H1 (cell line): ENCODE data around the gene CXADR. TPM values are rescaled to one million over a fixed set of nuclear protein-coding genes. Genes with fewer than 3 reads are reported as not detected.

Experiments
- CBX8 ChIP-seq: fragments of 300-800, 300-1000 bp; sonication (generic); IDR thresholded peaks from 2 replicates; pipeline ENCODE4 v1.7.1; 2016; ENCODE audit warnings: low read depth, low read length, borderline replicate concordance
- FOSL1 ChIP-seq: IDR thresholded peaks from 2 replicates; pipeline ENCODE4 v1.6.1; 2011; ENCODE audit warnings: mild to moderate bottlenecking, low read depth, low read length, moderate library complexity; ENCODE audit not compliant: insufficient read depth
- KDM4A ChIP-seq: IDR thresholded peaks from one replicate; pipeline ENCODE4 v1.7.1; 2012; ENCODE audit warnings: low read depth, mild to moderate bottlenecking, moderate library complexity, low read length, inconsistent platforms; ENCODE audit not compliant: severe bottlenecking
- POLR2AphosphoS5 ChIP-seq: IDR thresholded peaks from 2 replicates; pipeline ENCODE4 v1.6.1; 2011; ENCODE audit warnings: low read depth, low read length
- POU5F1 ChIP-seq: IDR thresholded peaks from 2 replicates; pipeline ENCODE4 v1.6.1; 2011; ENCODE audit warnings: low read depth, mild to moderate bottlenecking, low read length, moderate library complexity
- RAD21 ChIP-seq, 2 experiments: IDR thresholded peaks in 1 of 2; conservative IDR thresholded peaks in 1 of 2; 2 replicates each; pipeline ENCODE4 v1.6.1; 2011; ENCODE audit warnings: low read depth in 2 of 2, low read length in 2 of 2, improper control_type of control experiment in 1 of 2, inconsistent platforms in 1 of 2, mild to moderate bottlenecking in 1 of 2, moderate library complexity in 1 of 2
- RNF2 ChIP-seq: fragments of 200-900, 300-1000 bp; sonication (generic); IDR thresholded peaks from 2 replicates; pipeline ENCODE4 v1.7.1; 2016; ENCODE audit warnings: borderline replicate concordance, low read depth, mild to moderate bottlenecking, antibody characterized with exemption, low read length; ENCODE audit not compliant: poor library complexity, severe bottlenecking; ENCODE audit errors: missing control alignments
- SIN3A ChIP-seq, 2 experiments: IDR thresholded peaks in 1 of 2; conservative IDR thresholded peaks in 1 of 2; 2 replicates each; pipeline ENCODE4 v1.6.1; 2011 to 2012; ENCODE audit warnings: low read length in 2 of 2, improper control_type of control experiment in 1 of 2, low read depth in 1 of 2, mild to moderate bottlenecking in 1 of 2
- SP1 ChIP-seq: IDR thresholded peaks from 2 replicates; pipeline ENCODE4 v1.6.1; 2011; ENCODE audit warnings: low read depth, low read length
- SP2 ChIP-seq: IDR thresholded peaks from 2 replicates; pipeline ENCODE4 v1.6.1; 2012; ENCODE audit warnings: mild to moderate bottlenecking, low read length, inconsistent platforms
- polyA plus RNA-seq, 7 experiments: library from polyadenylated mRNA; depleted of rRNA in 3 of 7; stranded (reverse) in 5 of 7; unstranded in 2 of 7; fragments of >200 nt in 5 of 7; fragments of 200-250 nt in 2 of 7; gene quantifications; 1 replicate in 5 of 7; 2 replicates in 1 of 7; 4 replicates in 1 of 7; pipeline versions ENCODE4 v1.2.1 to v1.2.3, GENCODE V29; 2011 to 2013; ENCODE audit warnings: missing spikeins in 2 of 7, mixed read lengths in 2 of 7
- total RNA-seq: library from RNA; stranded (reverse); fragmentation: NEBNext Ultra II Directional; extraction: Animal tissue kit (Norgen Biotek cat#: 25700); gene quantifications from 2 replicates; pipeline ENCODE4 v1.2.1, GENCODE V29; 2021
- TF ChIP-seq, protein P1 (sequence below), 3 experiments: IDR thresholded peaks; 1 replicate in 2 of 3; 2 replicates in 1 of 3; pipeline versions ENCODE4 v1.5.1 to v1.6.1; 2011; ENCODE audit warnings: low read length in 3 of 3, mild to moderate bottlenecking in 3 of 3, inconsistent platforms in 2 of 3, low read depth in 1 of 3, moderate library complexity in 1 of 3; ENCODE audit not compliant: insufficient read depth in 1 of 3; ENCODE audit errors: control extremely low read depth in 1 of 3
- TF ChIP-seq, protein P2 (sequence below): IDR thresholded peaks from 2 replicates; pipeline ENCODE4 v1.6.1; 2012; ENCODE audit warnings: inconsistent platforms

Gene CXADR
- total and polyA plus RNA-seq, 2 of the 8 experiments (the other 6 are each of a cell fraction or from before 2014, with no cell fraction given), result 45.6 to 145 TPM

DNA sequence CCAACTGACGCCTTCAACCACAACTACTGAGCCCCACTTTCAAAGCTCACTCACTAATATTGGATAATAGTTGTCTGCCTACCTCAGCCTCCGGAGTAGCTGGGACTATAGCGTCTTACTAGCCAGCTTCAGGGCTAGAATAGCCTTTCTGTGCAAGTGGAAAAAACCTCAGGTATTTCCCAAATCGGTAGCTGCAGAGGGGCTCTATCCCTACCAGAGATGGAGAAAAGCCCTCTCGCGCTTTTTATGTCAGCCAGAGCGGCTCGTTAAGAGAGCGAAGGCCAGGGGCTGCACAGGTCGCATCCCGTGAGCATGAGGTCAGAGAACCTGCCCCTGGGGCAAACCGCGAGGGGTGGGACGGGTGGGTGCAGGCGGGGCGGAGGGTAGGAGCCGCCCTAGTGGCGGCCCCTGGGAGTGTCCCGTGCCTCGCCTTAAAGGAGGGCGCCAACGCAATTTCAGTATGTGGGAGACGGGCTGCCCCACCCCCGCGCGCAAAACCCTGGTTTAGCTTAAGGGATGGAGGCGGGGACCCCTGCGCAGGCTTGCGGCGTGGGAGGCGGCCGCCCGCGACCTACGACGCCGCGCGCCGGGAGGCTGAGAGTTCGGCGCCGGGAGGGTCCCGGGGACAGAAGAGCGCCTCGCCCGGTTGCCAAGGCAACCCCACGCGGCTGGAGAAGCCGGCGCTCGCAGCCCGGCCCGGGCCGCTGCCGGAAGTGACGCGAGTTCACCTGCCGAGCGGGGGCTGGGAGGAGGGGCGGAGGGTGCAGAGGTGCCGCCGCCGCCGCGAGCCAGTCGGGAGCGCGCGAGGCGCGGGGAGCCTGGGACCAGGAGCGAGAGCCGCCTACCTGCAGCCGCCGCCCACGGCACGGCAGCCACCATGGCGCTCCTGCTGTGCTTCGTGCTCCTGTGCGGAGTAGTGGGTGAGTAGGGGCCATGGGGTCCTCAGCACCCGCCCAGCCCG lies at the start of gene CXADR (continued):
- no peak for TF ChIP-seq FOSL1
- no peak for TF ChIP-seq POU5F1
- TF ChIP-seq SP2, result no peak
- TF ChIP-seq RNF2, result no peak
- peak; percentile 36 to 40; a peak in 3 of 4 replicates for TF ChIP-seq RAD21 (IDR thresholded peaks at IDR 0.05 in 1 of 2, conservative IDR thresholded peaks at IDR 0.05 in 1 of 2; ENCODE audit: low read depth in 2 of 2, low read length in 2 of 2)
- peak; percentile 95 for TF ChIP-seq POLR2AphosphoS5
- TF ChIP-seq CBX8, result no peak
- TF ChIP-seq, protein P1, sequence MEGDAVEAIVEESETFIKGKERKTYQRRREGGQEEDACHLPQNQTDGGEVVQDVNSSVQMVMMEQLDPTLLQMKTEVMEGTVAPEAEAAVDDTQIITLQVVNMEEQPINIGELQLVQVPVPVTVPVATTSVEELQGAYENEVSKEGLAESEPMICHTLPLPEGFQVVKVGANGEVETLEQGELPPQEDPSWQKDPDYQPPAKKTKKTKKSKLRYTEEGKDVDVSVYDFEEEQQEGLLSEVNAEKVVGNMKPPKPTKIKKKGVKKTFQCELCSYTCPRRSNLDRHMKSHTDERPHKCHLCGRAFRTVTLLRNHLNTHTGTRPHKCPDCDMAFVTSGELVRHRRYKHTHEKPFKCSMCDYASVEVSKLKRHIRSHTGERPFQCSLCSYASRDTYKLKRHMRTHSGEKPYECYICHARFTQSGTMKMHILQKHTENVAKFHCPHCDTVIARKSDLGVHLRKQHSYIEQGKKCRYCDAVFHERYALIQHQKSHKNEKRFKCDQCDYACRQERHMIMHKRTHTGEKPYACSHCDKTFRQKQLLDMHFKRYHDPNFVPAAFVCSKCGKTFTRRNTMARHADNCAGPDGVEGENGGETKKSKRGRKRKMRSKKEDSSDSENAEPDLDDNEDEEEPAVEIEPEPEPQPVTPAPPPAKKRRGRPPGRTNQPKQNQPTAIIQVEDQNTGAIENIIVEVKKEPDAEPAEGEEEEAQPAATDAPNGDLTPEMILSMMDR (IDR thresholded peaks at IDR 0.05; ENCODE audit: control extremely low read depth in 1 of 3, insufficient read depth in 1 of 3, low read depth in 1 of 3, low read length in 3 of 3), result peak; percentile 51 to 71 (median 57)
- TF ChIP-seq SIN3A (conservative IDR thresholded peaks at IDR 0.05 in 1 of 2, IDR thresholded peaks at IDR 0.05 in 1 of 2; ENCODE audit: low read depth in 1 of 2, low read length in 2 of 2), result peak; percentile 69 to 86; a peak in 3 of 4 replicates
- TF ChIP-seq KDM4A, result peak; percentile 71
- TF ChIP-seq, protein P2, sequence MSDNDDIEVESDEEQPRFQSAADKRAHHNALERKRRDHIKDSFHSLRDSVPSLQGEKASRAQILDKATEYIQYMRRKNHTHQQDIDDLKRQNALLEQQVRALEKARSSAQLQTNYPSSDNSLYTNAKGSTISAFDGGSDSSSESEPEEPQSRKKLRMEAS, result peak; percentile 8
- TF ChIP-seq SP1, result 0 out of 2 replicates have a peak, but pooled peaks have one; percentile 6
